Stimulated activated naive CD8-positive, alpha-beta T cell treated with anti-CD3 and anti-CD28 coated beads, Interleukin-15, Interleukin-2, amounts not matched to agents 100 U/mL and 50 U/mL, for 24 hours (primary cell): ENCODE measurements around the gene MRPL38.

Experiments
- ATAC-seq: fragments of 150-1000 bp; cut with Tn5 transposase; one replicate; pipeline ENCODE4 v1.10.0; 2021
- DNase-seq: peaks from one replicate; pipeline ENCODE4 v3.0.0; 2021

The MRPL38 gene

DNA sequence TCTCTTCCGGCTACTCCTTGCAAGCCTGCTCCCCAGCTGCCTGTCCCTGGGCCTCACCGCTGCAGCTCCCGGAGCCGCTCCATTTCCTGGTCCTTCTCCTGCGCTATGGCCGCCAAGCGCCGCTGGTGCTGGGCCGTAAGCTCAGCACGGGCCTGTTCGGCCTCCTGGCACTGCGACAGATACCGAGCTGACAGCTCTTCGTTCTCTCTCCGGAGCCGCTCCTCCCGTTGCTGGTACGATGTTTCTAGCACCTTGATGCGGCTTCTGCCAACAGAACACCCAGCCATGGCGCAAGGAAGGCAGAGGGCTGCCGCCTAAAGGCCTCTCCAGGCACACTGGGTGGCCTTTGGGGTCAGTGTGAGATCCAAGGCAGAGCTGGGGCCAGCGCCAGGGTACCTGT is 14.9 kb upstream of the MRPL38 start:
- ATAC-seq (no peak), DNase-seq (no peak)

DNA sequence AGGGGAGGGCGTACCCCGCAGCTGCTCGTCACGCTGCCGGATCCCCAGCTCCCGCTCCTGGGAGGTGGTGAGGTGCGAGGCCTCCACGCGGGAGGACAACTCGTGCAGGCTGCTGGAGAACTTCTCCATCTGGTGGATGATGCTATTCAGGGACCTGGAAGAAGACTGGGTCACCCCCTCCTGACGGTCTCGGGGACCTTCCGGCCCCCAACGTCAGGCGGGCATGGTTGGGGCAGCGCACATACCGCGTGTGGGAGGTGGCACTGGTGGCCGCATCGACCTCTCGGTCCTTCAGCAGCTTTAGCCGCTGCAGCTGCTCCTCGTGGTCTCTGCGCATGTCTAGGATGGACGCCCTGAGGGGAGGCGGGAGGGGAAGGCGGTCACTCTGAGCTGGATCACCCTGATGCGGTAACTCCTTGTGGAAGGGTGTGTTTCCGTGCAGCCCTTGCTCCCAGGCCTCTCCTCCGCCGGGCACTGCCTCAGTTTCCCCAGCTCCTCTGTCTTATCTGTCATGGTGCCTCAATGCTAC is 13.3 kb upstream of the MRPL38 start:
- no peak for ATAC-seq
- no peak for DNase-seq

DNA sequence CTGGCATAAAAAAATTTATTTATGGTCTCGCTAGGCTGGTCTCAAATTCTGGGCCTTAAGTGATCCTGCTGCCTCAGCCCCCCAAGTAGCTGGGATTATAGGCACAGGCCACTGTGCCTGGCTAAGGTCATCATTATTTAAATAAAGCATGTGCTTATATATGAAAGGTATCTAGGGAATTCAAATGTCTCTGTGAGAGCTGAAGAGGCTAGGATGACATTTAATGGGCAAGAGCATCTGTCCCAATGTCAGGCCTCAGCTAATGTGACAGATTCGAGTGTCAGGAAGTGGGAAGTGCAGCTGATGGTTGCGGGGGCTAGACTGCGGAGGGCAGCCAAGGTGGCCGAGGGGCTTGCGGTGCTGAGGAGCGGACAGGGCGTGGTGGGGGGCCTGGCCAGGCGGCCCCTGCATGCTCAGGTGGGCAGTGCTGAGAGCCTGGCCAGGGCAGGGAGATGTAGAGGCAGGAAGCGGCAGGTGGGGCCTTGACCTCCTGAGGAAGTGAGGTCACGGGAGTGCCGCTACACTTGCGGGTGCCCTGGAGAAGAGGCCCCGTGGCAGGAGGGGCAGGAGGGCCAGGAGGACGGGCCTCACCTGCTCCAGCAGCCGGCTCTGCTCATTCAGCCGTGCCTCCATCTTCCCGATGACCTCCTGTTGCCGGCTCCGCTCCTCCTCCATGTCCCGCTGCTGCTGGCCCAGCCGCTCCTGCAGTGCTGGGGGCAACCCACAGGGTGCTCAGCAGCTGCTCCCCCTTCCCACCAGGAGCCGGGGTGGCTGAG is 12.6 kb upstream of the MRPL38 start:
- ATAC-seq (no peak), DNase-seq (no peak)

DNA sequence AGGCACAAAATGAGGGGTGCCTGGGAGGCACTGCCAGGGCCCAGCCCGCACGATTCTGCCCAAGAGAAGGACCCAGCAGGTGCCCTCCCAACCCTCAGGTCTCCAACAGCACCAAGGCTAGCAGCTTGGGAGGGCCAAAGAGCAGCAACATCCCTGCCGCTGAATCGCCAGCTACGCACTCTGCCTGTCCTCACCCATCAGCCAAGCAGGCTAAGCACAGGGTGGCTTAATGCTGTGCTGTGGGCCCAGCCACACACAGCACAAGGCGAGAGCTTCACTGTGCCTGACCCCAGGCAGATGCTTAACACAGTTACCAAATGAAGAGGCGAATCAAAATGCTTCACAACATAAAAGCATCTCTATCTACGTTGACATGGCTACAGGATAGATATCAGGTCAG is 10.6 kb upstream of the MRPL38 start:
- ATAC-seq (no peak), DNase-seq (no peak)

GRCh38 chr17:75914643-75915267 is 10.1 kb upstream of the MRPL38 start:
- DNase-seq (no peak), ATAC-seq (no peak)

- ATAC-seq: no peak
Observed at GRCh38 chr17:75913537-75914210, 9.0 kb upstream of the MRPL38 start.

GRCh38 chr17:75910699-75911098 is 6.0 kb upstream of the MRPL38 start:
- DNase-seq: no peak
- ATAC-seq: no peak

More at GRCh38 chr17:75913537-75914210, 9.0 kb upstream of the MRPL38 start:
- DNase-seq: no peak

DNA sequence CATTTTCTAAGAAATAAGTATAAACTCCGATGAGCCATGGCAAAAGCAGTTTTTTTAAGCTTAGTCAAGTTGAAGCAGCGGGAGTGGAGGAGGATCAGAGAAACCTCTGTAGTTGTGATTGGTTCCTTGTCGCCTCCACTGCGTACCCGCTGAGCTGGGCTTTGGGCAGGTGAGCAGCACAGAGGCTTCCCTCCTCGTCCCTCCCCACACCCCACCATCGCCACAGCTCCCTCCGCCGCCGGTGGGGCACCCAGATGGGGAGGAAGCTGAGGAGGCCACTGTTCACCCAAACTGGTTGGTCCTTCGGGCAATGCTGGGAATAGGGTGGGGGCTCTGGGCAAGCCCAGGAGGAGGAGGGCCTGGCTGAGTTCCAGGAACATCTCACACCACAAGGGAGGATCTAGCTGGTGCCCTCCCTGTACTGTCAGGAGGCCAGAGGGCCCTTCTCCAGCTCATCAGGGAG is 5.2 kb upstream of the MRPL38 start:
- no peak for ATAC-seq
- DNase-seq: no peak

DNA sequence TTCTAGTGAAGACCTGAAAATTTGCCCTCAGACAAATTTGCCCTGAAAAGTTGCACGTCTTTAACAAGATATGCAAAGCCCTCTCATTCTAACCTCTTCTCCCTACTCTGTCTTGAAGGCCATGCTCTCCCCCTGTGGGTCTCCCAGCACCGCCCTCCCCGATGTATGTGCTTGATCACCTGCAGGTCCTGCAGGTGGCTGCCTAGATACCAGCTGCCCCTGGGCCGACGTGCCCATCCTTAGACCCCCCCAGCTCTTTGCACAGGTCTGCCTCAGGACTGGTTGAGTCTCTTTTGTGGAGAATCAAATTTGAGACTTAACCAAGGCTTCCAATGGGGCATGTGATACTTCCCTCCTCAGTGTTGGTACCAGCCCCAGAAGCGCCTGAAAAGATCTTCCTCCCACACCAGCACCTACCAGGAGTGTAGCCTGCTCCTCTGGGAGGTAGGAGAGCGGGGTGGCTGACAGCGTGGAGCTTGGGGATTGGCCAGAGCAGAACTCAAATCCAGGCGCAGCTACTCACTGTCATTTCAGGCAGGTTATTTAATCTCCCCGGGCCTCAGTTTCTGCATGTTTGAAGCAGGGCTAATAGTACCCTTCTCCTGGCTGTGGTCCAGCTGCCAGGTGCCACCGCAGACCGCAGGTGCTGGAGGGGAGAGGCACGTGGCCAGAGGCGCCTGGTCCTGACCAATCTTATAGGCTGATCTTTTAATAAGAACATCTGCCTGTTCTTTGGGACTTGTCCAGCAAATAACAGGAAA is 4.5 kb upstream of the MRPL38 start:
- DNase-seq (no peak), ATAC-seq (no peak)

DNA sequence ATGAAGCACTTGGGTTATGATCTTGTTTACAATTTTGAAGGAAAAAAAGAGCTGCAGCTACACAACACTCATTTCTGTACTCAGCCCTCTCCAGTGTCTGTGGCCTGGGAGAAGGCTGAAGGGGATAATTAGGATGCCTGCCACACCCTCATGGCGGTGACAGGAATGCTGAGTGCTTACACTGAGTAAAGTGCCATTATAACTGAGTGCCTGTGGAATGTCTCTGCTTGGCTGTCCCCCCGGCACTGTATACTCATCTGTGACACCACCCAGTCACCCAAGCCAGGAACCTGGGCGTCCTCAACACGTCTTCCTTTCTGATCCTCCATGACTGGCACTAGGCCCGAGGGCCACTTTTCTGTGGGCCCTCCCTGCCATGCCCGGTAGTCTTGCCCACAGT is 3.5 kb upstream of the MRPL38 start:
- ATAC-seq (no peak), DNase-seq (no peak)

- DNase-seq: no peak
- no peak for ATAC-seq
Observed at GRCh38 chr17:75906143-75906884, 1.6 kb upstream of the MRPL38 start.

GRCh38 chr17:75902406-75902805 is 2.3 kb downstream of the MRPL38 start:
- ATAC-seq (no peak), DNase-seq (no peak)

- ATAC-seq (no peak), DNase-seq (no peak)
Observed at GRCh38 chr17:75901727-75902126, 3.0 kb downstream of the MRPL38 start.

DNA sequence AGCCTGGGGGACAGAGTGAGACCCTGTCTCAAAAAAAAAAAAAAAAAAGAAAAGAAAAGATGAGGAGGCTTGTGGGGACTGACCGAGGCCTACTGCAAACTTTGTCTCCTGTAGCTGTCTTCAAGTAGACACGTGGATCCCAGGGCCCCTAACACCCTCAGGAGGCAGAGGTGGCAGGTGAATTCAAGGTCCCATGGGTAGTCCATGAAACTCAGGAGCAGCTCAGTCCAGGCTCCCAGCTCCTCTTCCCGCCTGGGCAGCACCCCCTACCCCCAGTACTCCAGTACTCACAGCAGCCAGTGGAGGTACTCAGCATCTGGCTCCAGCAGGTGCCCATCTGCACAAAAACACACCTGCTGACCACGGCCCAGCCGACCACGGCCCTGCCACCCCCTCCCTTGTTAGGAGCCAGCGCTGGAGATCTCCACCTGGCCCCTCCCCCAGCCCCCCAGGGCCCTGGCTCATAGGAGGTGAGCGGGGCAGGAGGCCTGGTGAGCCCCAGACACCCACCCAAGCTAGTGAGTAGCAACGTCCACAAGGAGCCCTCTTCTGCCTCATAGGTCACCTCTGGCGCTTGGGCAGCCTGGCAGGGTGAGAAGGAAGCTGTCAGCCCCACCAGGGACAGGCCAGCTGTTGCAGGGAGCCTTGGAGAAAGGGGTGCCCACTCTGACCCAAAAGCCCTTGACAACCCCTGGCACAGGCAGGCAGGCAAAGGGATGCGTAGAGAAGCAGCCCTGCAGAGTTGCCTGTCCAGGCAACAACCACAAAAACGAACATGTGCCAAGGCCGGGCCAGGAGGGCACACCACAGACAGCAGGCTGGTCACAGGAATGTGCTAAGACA is 3.8 kb downstream of the MRPL38 start:
- ATAC-seq: no peak
- no peak for DNase-seq

GRCh38 chr17:75899767-75900468 is 4.8 kb downstream of the MRPL38 start:
- no peak for ATAC-seq
- no peak for DNase-seq

GRCh38 chr17:75899353-75899752 is 5.3 kb downstream of the MRPL38 start:
- no peak for ATAC-seq
- no peak for DNase-seq

- DNase-seq: no peak
- no peak for ATAC-seq
Observed at GRCh38 chr17:75898791-75899190, 5.9 kb downstream of the MRPL38 start.

GRCh38 chr17:75898065-75898464 is 6.6 kb downstream of the MRPL38 start:
- ATAC-seq (no peak), DNase-seq (no peak)

DNA sequence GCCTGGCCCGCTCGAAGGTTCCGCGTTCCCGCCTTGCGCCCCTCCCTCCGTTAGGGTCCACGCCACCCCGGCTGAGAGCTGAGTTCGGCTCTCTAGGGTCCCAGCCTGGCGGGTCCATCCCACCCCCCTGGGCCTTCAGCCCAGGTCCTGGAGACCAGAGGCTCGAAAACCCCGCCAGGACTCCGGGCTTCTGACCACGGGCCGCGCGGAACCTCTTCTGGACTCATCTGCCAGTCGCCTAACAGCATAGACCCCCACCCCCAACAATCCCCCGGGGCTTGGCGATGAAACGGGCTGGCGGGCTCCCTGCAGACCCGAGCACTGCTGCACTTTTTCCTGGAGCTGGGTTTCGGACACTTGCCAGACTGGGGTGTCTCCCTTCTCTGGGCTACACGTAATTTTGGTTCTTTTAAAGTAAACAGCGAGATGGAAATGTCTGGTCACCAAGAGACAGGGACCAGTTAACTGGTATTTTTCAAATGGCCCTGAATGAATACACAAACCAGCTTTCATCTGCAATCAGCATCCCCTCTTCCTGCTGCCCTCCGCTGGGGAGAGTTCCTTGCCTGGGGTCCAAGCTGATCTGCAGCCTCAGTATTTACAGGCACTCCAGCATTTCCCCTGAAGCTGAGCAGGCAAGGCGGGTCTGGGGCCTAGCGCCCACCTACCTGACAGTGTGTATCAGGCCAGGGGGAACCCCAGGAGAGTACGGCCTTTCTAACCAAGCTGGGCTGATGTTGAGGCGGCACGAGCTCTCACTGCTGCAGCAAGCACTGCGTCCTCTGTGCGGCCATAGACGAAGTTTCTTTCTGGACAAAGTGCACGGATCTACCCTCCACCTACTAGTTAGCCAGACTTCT is 7.3 kb downstream of the MRPL38 start:
- DNase-seq (no peak), ATAC-seq (no peak)
